Measurements from ENCODE around the gene LLCFC1. TPM values are rescaled to one million over a fixed set of nuclear protein-coding genes. Genes with fewer than 3 reads are reported as not detected.
"Not testable (repeated sequence)": the region's sequence is repeated elsewhere in the genome, so short reads cannot be mapped to it uniquely, and the experiment has no call there.

The LLCFC1 gene
- polyA plus RNA-seq, 2 donors, result not detected

DNA sequence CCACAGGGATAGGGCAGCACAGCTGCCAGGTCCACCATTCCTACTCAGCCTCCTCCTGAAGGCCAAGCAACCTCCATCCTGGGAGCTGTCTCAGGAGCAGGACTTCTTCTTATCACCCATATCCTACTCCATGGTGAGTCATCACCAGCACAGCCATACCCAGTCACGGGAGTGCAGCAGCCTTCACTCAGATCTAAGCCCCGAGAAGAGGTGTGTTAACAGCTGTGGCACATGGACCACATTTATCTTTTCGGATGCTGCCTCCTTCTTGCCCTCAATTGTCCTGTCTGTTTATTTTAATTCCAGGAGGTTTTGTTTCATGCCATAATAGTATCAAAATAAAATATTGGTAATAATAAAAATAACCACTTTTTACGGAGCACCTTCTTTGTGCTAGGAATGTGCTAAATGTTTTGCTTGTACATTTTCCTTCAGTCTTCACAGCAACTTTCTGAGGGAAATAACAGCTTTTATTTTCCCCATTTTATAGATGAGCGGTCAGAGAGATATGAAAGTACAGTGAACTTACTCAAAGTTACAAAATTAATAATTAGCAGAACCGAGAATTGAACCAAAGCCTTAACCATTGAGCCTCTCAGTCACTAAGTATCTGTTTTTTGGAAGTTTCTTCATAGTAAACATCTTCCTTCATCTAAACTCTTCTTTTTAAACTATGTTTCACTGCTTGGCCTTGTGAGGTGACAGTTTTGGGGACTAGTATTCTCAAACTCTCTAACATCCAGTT lies 25.4 kb downstream of the LLCFC1 start:
- WGBS, 2 donors, result 73 to 78% methylated on average over 6 of the region's 6 CpGs
- Histone ChIP-seq H3K36me3 (ENCODE audit: control insufficient read depth in 2 of 2, insufficient read depth in 2 of 2, low read length in 1 of 2) (no peaks in the 10 kb centered on the region), H3K27me3 (ENCODE audit: control insufficient read depth in 1 of 2, insufficient read depth in 2 of 2, low read length in 2 of 2) (no peaks in the 10 kb centered on the region), H3K27ac (ENCODE audit: low read depth in 2 of 2, low read length in 1 of 2) (no peak overlapping the region), H3K4me1 (ENCODE audit: control insufficient read depth in 2 of 2, insufficient read depth in 2 of 2, low read length in 1 of 2) (no peaks in the 10 kb centered on the region), H3K9me3 (ENCODE audit: control insufficient read depth in 2 of 2, insufficient read depth in 1 of 2, low read depth in 1 of 2, low read length in 1 of 2) (no peaks in the 10 kb centered on the region), H3K4me3 (ENCODE audit: low read depth in 1 of 2, low read length in 2 of 2) (no peak overlapping the region)

DNA sequence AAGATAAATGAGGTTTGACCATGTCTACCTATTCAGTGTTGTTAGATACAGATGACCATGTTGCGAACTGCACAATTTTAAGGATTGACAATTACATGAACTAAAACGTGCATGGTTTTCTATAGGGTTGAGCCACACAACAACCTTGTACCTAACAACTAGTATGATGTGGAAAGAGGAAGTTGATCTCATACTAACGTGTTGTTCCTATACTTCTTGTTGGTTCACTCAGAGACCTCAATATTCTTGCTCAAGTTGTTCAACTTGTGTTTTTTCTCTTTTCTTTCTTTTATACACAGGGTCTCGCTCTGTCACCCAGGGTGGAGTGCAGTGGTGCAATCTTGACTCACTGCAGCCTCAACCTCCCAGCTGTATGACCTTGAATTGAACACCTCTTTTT lies 28.9 kb downstream of the LLCFC1 start:
- no peaks in the 10 kb centered on the region for H3K9me3 ChIP-seq (ENCODE audit: control insufficient read depth in 2 of 2, insufficient read depth in 1 of 2, low read depth in 1 of 2, low read length in 1 of 2)
- no peak overlapping the region for H3K4me3 ChIP-seq (ENCODE audit: low read depth in 1 of 2, low read length in 2 of 2)
- H3K27me3 ChIP-seq (ENCODE audit: control insufficient read depth in 1 of 2, insufficient read depth in 2 of 2, low read length in 2 of 2), result peaks cover 0 to 4% of the 10 kb centered on the region in 2 donors
- H3K36me3 ChIP-seq (ENCODE audit: control insufficient read depth in 2 of 2, insufficient read depth in 2 of 2, low read length in 1 of 2), result no peaks in the 10 kb centered on the region
- no peak overlapping the region for H3K27ac ChIP-seq (ENCODE audit: low read depth in 2 of 2, low read length in 1 of 2)
- H3K4me1 ChIP-seq (ENCODE audit: control insufficient read depth in 2 of 2, insufficient read depth in 2 of 2, low read length in 1 of 2), result no peaks in the 10 kb centered on the region
- WGBS, 2 donors, result 81 to 83% methylated on average over 4 of the region's 4 CpGs

DNA sequence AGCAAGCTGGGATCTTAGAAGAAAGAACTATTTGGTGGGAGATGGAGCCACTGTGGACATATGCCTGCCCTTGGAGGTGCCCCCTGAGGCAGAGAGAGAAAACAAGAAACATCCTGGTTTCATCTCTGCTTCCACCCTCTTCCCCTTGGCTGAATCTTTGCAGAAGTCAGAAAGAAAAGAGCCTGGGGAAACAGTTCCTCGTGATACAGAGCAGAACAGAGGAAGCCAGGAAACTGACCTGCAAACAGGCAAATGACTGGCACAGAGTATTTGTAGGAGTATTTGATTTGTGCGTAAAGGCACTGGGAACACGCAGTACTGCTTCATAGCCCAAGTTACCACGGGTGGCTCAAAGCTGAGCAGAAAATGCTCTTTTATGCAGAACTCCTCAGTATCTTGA lies 29.9 kb downstream of the LLCFC1 start:
- Histone ChIP-seq H3K27ac (ENCODE audit: low read depth in 2 of 2, low read length in 1 of 2) (no peak overlapping the region), H3K4me3 (ENCODE audit: low read depth in 1 of 2, low read length in 2 of 2) (no peak overlapping the region), H3K36me3 (ENCODE audit: control insufficient read depth in 2 of 2, insufficient read depth in 2 of 2, low read length in 1 of 2) (no peaks in the 10 kb centered on the region), H3K4me1 (ENCODE audit: control insufficient read depth in 2 of 2, insufficient read depth in 2 of 2, low read length in 1 of 2) (no peaks in the 10 kb centered on the region), H3K9me3 (ENCODE audit: control insufficient read depth in 2 of 2, insufficient read depth in 1 of 2, low read depth in 1 of 2, low read length in 1 of 2) (no peaks in the 10 kb centered on the region), H3K27me3 (ENCODE audit: control insufficient read depth in 1 of 2, insufficient read depth in 2 of 2, low read length in 2 of 2) (peaks cover 0 to 4% of the 10 kb centered on the region in 2 donors)
- 60 to 68% methylated on average over 4 of the region's 4 CpGs for WGBS, 2 donors

DNA sequence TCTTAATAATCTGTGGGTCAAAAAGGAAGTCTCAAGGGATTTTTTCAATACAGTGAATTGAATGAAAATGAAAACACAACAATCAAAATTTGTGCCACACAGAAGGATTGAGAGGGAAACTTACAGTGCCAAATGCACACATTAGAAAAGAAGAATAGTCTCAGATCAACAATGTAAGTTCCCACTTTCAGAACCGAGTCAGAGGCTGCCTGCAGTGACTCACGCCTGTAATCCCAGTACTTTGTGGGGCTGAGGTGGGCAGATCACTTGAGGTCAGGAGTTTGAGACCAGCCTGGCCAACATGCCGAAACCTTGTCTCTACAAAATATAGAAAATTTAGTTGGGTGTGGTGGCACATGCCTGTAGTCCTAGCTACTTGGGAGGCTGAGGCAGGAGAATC lies 35.3 kb downstream of the LLCFC1 start:
- H3K4me3 ChIP-seq (ENCODE audit: low read depth in 1 of 2, low read length in 2 of 2), result no peak overlapping the region
- H3K27ac ChIP-seq (ENCODE audit: low read depth in 2 of 2, low read length in 1 of 2), result no peak overlapping the region
- H3K36me3 ChIP-seq (ENCODE audit: control insufficient read depth in 2 of 2, insufficient read depth in 2 of 2, low read length in 1 of 2), result no peaks in the 10 kb centered on the region
- H3K4me1 ChIP-seq (ENCODE audit: control insufficient read depth in 2 of 2, insufficient read depth in 2 of 2, low read length in 1 of 2), result no peaks in the 10 kb centered on the region
- H3K27me3 ChIP-seq (ENCODE audit: control insufficient read depth in 1 of 2, insufficient read depth in 2 of 2, low read length in 2 of 2), result peaks cover 0 to 4% of the 10 kb centered on the region in 2 donors
- WGBS, 2 donors, result 65 to 75% methylated on average over 3 of the region's 3 CpGs
- no peaks in the 10 kb centered on the region for H3K9me3 ChIP-seq (ENCODE audit: control insufficient read depth in 2 of 2, insufficient read depth in 1 of 2, low read depth in 1 of 2, low read length in 1 of 2)

DNA sequence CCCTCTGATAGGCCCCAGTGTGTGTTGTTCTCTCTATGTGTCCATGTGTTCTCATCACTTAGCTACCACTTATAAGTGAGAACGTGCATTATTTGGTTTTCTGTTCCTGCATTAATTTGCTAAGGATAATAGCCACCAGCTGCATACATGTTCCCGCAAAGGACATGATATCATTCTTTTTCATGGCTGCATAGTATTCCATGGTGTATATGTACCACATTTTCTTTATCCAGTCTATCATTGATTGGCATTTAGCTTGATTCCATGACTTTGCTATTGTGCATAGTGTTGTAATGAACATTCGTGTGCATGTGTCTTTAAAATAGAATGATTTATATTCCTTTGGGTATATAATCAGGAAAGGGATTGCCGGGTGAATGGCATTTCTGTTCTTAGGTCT lies 39.1 kb downstream of the LLCFC1 start:
- H3K4me1 ChIP-seq (ENCODE audit: control insufficient read depth in 2 of 2, insufficient read depth in 2 of 2, low read length in 1 of 2); H3K4me3 ChIP-seq (ENCODE audit: low read depth in 1 of 2, low read length in 2 of 2); H3K27me3 ChIP-seq (ENCODE audit: control insufficient read depth in 1 of 2, insufficient read depth in 2 of 2, low read length in 2 of 2); H3K27ac ChIP-seq (ENCODE audit: low read depth in 2 of 2, low read length in 1 of 2); H3K36me3 ChIP-seq (ENCODE audit: control insufficient read depth in 2 of 2, insufficient read depth in 2 of 2, low read length in 1 of 2); H3K9me3 ChIP-seq (ENCODE audit: control insufficient read depth in 2 of 2, insufficient read depth in 1 of 2, low read depth in 1 of 2, low read length in 1 of 2): not testable (repeated sequence)
- 85 to 86% methylated on average over 4 of the region's 4 CpGs for WGBS, 2 donors

DNA sequence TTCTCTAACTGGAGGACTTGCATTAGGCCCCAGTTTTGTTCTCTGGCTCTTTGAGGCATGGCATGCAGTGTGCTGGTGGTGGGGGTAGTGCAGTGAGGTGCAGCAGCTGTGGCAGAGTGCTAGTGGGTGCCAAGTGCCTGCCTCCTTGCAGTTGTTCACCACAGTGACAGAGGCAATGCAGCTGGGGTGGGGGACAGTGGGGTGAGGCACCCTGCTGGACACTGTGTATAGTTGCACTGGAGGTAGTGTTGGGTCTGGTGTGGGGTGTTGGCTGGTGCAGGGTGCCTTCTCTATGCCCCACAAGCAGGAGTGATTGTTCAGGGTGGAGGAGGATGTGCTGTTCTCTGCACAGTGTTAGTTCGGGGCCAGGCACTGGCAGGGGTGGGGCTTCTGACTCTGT lies 44.5 kb downstream of the LLCFC1 start:
- Histone ChIP-seq H3K27ac (ENCODE audit: low read depth in 2 of 2, low read length in 1 of 2) (no peak overlapping the region), H3K27me3 (ENCODE audit: control insufficient read depth in 1 of 2, insufficient read depth in 2 of 2, low read length in 2 of 2) (peaks cover 0 to 2% of the 10 kb centered on the region in 2 donors), H3K4me3 (ENCODE audit: low read depth in 1 of 2, low read length in 2 of 2) (no peak overlapping the region), H3K4me1 (ENCODE audit: control insufficient read depth in 2 of 2, insufficient read depth in 2 of 2, low read length in 1 of 2) (no peaks in the 10 kb centered on the region), H3K9me3 (ENCODE audit: control insufficient read depth in 2 of 2, insufficient read depth in 1 of 2, low read depth in 1 of 2, low read length in 1 of 2) (no peaks in the 10 kb centered on the region), H3K36me3 (ENCODE audit: control insufficient read depth in 2 of 2, insufficient read depth in 2 of 2, low read length in 1 of 2) (no peaks in the 10 kb centered on the region)
- WGBS, 2 donors, result 74 to 76% methylated on average over 1 of the region's 1 CpG

DNA sequence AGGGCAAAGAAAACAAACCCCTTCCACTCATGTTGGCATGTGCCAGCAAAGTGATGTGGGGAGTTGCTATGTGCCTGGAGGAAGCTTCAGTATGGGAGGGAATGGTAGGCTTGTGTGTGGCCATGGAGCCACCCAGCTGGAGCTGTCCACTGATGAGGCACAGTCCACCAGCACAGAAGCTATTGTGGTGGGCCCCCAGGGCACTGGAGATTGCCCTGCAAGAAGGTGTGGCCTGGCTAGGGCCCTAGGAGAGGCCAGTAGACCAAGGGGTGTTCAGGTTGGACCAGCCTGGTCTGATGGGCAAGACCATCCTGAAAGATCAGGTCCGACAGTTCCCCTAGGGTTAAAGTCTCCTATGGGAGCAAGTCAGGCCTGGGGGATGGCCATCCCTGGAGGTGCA lies 45.0 kb downstream of the LLCFC1 start:
- Histone ChIP-seq H3K9me3 (ENCODE audit: control insufficient read depth in 2 of 2, insufficient read depth in 1 of 2, low read depth in 1 of 2, low read length in 1 of 2) (no peaks in the 10 kb centered on the region), H3K27ac (ENCODE audit: low read depth in 2 of 2, low read length in 1 of 2) (no peak overlapping the region), H3K27me3 (ENCODE audit: control insufficient read depth in 1 of 2, insufficient read depth in 2 of 2, low read length in 2 of 2) (peaks cover 0 to 2% of the 10 kb centered on the region in 2 donors), H3K36me3 (ENCODE audit: control insufficient read depth in 2 of 2, insufficient read depth in 2 of 2, low read length in 1 of 2) (no peaks in the 10 kb centered on the region), H3K4me1 (ENCODE audit: control insufficient read depth in 2 of 2, insufficient read depth in 2 of 2, low read length in 1 of 2) (no peaks in the 10 kb centered on the region), H3K4me3 (ENCODE audit: low read depth in 1 of 2, low read length in 2 of 2) (no peak overlapping the region)
- WGBS, 2 donors, result 97 to 100% methylated on average over 1 of the region's 1 CpG

Other genes with a start within 250 kb of the LLCFC1 start
- 1 to 10 TPM in 1 of 2 donors, under 1 TPM in 1; 0.59 to 3.0 TPM for gene PRSS1, start 190.0 kb upstream of the LLCFC1 start, polyA plus RNA-seq
- gene PRSS2, start 168.5 kb upstream of the LLCFC1 start, polyA plus RNA-seq, result 1 to 10 TPM in 1 of 2 donors, under 1 TPM in 1; 0.61 to 3.3 TPM
- gene EPHB6, start 84.4 kb upstream of the LLCFC1 start, polyA plus RNA-seq, result 10 to 100 TPM; 17.0 to 33.3 TPM
- gene TRPV6, start 53.7 kb upstream of the LLCFC1 start, polyA plus RNA-seq, result 10 to 100 TPM in 1 of 2 donors, 1 to 10 TPM in 1; 2.5 to 10.5 TPM
- gene TRPV5, start 5.7 kb upstream of the LLCFC1 start, polyA plus RNA-seq, result not detected
- gene KEL, start 22.9 kb downstream of the LLCFC1 start, polyA plus RNA-seq, result 1 to 10 TPM in 1 of 2 donors, under 1 TPM in 1; 0.61 to 1.7 TPM
- not detected for gene OR9A2, start 87.6 kb downstream of the LLCFC1 start, polyA plus RNA-seq
- gene OR6V1, start 112.9 kb downstream of the LLCFC1 start, polyA plus RNA-seq, result not detected
- gene PIP, start 192.6 kb downstream of the LLCFC1 start, polyA plus RNA-seq, result not detected
- not detected for gene TAS2R39, start 243.9 kb downstream of the LLCFC1 start, polyA plus RNA-seq